Activated CD4-positive, alpha-beta T cell treated with anti-CD3 and anti-CD28 coated beads for 4 hours (primary cell): Measurements from ENCODE around the gene CYP20A1.
"Not testable (repeated sequence)": the region's sequence is repeated elsewhere in the genome, so short reads cannot be mapped to it uniquely, and the experiment has no call there.

Source experiments
- DNase-seq, 2 donors: peaks; one replicate each; pipeline ENCODE4 v3.0.0-alpha.2; 2020

CYP20A1 gene

GRCh38 chr2:203238704-203239526 lies at the start of gene CYP20A1:
Gene CYP20A1, plus strand, starts transcription at chr2:203239018. Its CDS starts 45 bp downstream, at chr2:203239063.
- DNase-seq: peak; percentile 97 to 98

GRCh38 chr2:203190547-203190946 lies 48.3 kb upstream of the CYP20A1 start:
- not testable (repeated sequence) for DNase-seq

GRCh38 chr2:203191026-203191425 lies 47.8 kb upstream of the CYP20A1 start:
- not testable (repeated sequence) for DNase-seq

GRCh38 chr2:203191961-203192360 lies 46.9 kb upstream of the CYP20A1 start:
- no peak for DNase-seq

- no peak for DNase-seq
These were observed 43.3 kb upstream of the CYP20A1 start for GRCh38 chr2:203195331-203196036.

GRCh38 chr2:203200866-203201265 lies 38.0 kb upstream of the CYP20A1 start:
- DNase-seq: no peak

GRCh38 chr2:203201426-203201825 lies 37.4 kb upstream of the CYP20A1 start:
- no peak for DNase-seq

GRCh38 chr2:203209538-203209937 lies 29.3 kb upstream of the CYP20A1 start:
- DNase-seq: no peak

- DNase-seq: peak; percentile 24 to 25
These were observed 13.3 kb upstream of the CYP20A1 start for GRCh38 chr2:203225423-203226039.

GRCh38 chr2:203229674-203230073 lies 9.1 kb upstream of the CYP20A1 start:
- not testable (repeated sequence) for DNase-seq

- no peak for DNase-seq
These were observed 1.2 kb upstream of the CYP20A1 start for GRCh38 chr2:203237346-203238238.

- DNase-seq: no peak
These were observed 520 bp upstream of the CYP20A1 start for GRCh38 chr2:203238292-203238703.

- no peak for DNase-seq
These were observed 1.7 kb downstream of the CYP20A1 start for GRCh38 chr2:203240491-203240890.

GRCh38 chr2:203242518-203242917 lies 3.7 kb downstream of the CYP20A1 start:
- DNase-seq: no peak

GRCh38 chr2:203246646-203247045 lies 7.8 kb downstream of the CYP20A1 start:
- no peak for DNase-seq

- DNase-seq: no peak
These were observed 14.0 kb downstream of the CYP20A1 start for GRCh38 chr2:203252818-203253217.

- DNase-seq: not testable (repeated sequence)
These were observed 14.7 kb downstream of the CYP20A1 start for GRCh38 chr2:203253422-203254095.

- no peak for DNase-seq
These were observed 22.7 kb downstream of the CYP20A1 start for GRCh38 chr2:203261326-203262159.

- no peak for DNase-seq
These were observed 40.5 kb downstream of the CYP20A1 start for GRCh38 chr2:203279288-203279687.

GRCh38 chr2:203280428-203281064 lies 41.7 kb downstream of the CYP20A1 start:
- no peak for DNase-seq
